ENCODE data around the gene GRM7. TPM values are rescaled to one million over a fixed set of nuclear protein-coding genes. Genes with fewer than 3 reads are reported as not detected.

The GRM7 gene
- total RNA-seq, 2 experiments from 2014 or later = not detected

- CTCF ChIA-PET = interaction anchor here (0.6 to 1.3 kb wide), 2 partner anchors 168 to 515 kb away, joined by 3 read pairs; no protein-coding TSS in a partner anchor
Observed at GRCh38 chr3:7787871-7788828, 927.2 kb downstream of the GRM7 start.

GRCh38 chr3:7788881-7789280 is 928.0 kb downstream of the GRM7 start:
- Mint-ChIP-seq H3K9me3 (peaks cover 9% of the 10 kb centered on the region), H3K4me1 (no peaks in the 10 kb centered on the region), H3K27me3 (no peaks in the 10 kb centered on the region), H3K4me3 (no peak overlapping the region), H3K36me3 (ENCODE audit: low read depth) (no peaks in the 10 kb centered on the region), H3K27ac (no peak overlapping the region)
- DNase-seq = no peak
- CTCF ChIA-PET = interaction anchor here (1.3 kb wide), 1 partner anchor 514 kb away, joined by 3 read pairs; no protein-coding TSS in a partner anchor
- POLR2A ChIA-PET = no interaction called here

More at GRCh38 chr3:7787871-7788828, 927.2 kb downstream of the GRM7 start:
- H3K4me3 Mint-ChIP-seq = no peak overlapping the region
- no peaks in the 10 kb centered on the region for H3K36me3 Mint-ChIP-seq (ENCODE audit: low read depth)
- H3K4me1 Mint-ChIP-seq = no peaks in the 10 kb centered on the region
- no peak for DNase-seq
- peaks cover 9% of the 10 kb centered on the region for H3K9me3 Mint-ChIP-seq
- no peak overlapping the region for H3K27ac Mint-ChIP-seq
- POLR2A ChIA-PET = no interaction called here
- no peaks in the 10 kb centered on the region for H3K27me3 Mint-ChIP-seq

GRCh38 chr3:7789324-7789723 is 928.4 kb downstream of the GRM7 start:
- Mint-ChIP-seq H3K4me1 (no peaks in the 10 kb centered on the region), H3K27me3 (no peaks in the 10 kb centered on the region), H3K36me3 (ENCODE audit: low read depth) (no peaks in the 10 kb centered on the region), H3K4me3 (no peak overlapping the region), H3K27ac (no peak overlapping the region), H3K9me3 (peaks cover 9% of the 10 kb centered on the region)
- ChIA-PET CTCF (interaction anchor here (1.3 kb wide), 1 partner anchor 514 kb away, joined by 3 read pairs; no protein-coding TSS in a partner anchor), POLR2A (no interaction called here)
- no peak for DNase-seq

GRCh38 chr3:7790141-7790540 is 929.2 kb downstream of the GRM7 start:
- no peaks in the 10 kb centered on the region for H3K36me3 Mint-ChIP-seq (ENCODE audit: low read depth)
- CTCF ChIA-PET = no interaction called here
- no peaks in the 10 kb centered on the region for H3K4me1 Mint-ChIP-seq
- no peak overlapping the region for H3K27ac Mint-ChIP-seq
- POLR2A ChIA-PET = no interaction called here
- no peaks in the 10 kb centered on the region for H3K27me3 Mint-ChIP-seq
- DNase-seq = no peak
- H3K4me3 Mint-ChIP-seq = no peak overlapping the region
- H3K9me3 Mint-ChIP-seq = peaks cover 9% of the 10 kb centered on the region
